ENCODE measurements around the gene GRID1. TPM values are rescaled to one million over a fixed set of nuclear protein-coding genes. Genes with fewer than 3 reads are reported as not detected.

Gene GRID1
- total RNA-seq, 4 donors from 2014 or later: 0.40 to 1.9 (median 1.00) TPM

GRCh38 chr10:86149257-86149656, 217.3 kb downstream of the GRID1 start:
- Histone ChIP-seq H3K9me3 (no peaks in the 10 kb centered on the region), H3K27me3 (no peaks in the 10 kb centered on the region), H3K4me1 (no peaks in the 10 kb centered on the region), H3K4me3 (no peak overlapping the region), H3K36me3 (no peaks in the 10 kb centered on the region), H3K27ac (no peak overlapping the region)
- intact Hi-C loops (cut with DNase I; ENCODE audit: low total_unique reads): no loop called here
- TF ChIP-seq POLR2A (IDR thresholded peaks at IDR 0.05) (no peak), CTCF (IDR thresholded peaks at IDR 0.05) (no peak)
- WGBS, 2 donors (ENCODE audit: low coverage in 1 of 2): 65 to 73% methylated on average over 3 to 7 of the region's 7 CpGs
- DNase-seq: no peak
- in situ Hi-C loops (cut with MboI; ENCODE audit: low pct_ligation_motif_present in 1 of 4, low pct_unique_long_range_greater_than_20kb in 1 of 4, low sequenced_read_pairs in 3 of 4): no loop called here

- no peak overlapping the region for H3K27ac ChIP-seq
- no peak for DNase-seq
- in situ Hi-C loops (cut with MboI; ENCODE audit: low pct_ligation_motif_present in 1 of 4, low pct_unique_long_range_greater_than_20kb in 1 of 4, low sequenced_read_pairs in 3 of 4) (no loop called here), intact Hi-C loops (cut with DNase I; ENCODE audit: low total_unique reads) (no loop called here)
- no peaks in the 10 kb centered on the region for H3K36me3 ChIP-seq
- TF ChIP-seq EP300 (IDR thresholded peaks at IDR 0.05; ENCODE audit: low read depth) (no peak), CTCF (IDR thresholded peaks at IDR 0.05) (no peak), POLR2A (IDR thresholded peaks at IDR 0.05) (no peak)
- no peaks in the 10 kb centered on the region for H3K9me3 ChIP-seq
- no peak overlapping the region for H3K4me3 ChIP-seq
- no peaks in the 10 kb centered on the region for H3K27me3 ChIP-seq
- WGBS, 2 donors (ENCODE audit: low coverage in 1 of 2): 46 to 64% methylated on average over 2 of the region's 2 CpGs
- no peaks in the 10 kb centered on the region for H3K4me1 ChIP-seq
Measured at GRCh38 chr10:86148117-86148516, 218.5 kb downstream of the GRID1 start.

- intact Hi-C loops (cut with DNase I; ENCODE audit: low total_unique reads): no loop called here
Measured at GRCh38 chr10:86144301-86144700, 222.3 kb downstream of the GRID1 start.

GRCh38 chr10:86141896-86142295, 224.7 kb downstream of the GRID1 start:
- Histone ChIP-seq H3K4me3 (no peak overlapping the region), H3K4me1 (no peaks in the 10 kb centered on the region), H3K27ac (no peak overlapping the region), H3K36me3 (no peaks in the 10 kb centered on the region), H3K27me3 (no peaks in the 10 kb centered on the region), H3K9me3 (no peaks in the 10 kb centered on the region)
- intact Hi-C loops (cut with DNase I; ENCODE audit: low total_unique reads) (no loop called here), in situ Hi-C loops (cut with MboI; ENCODE audit: low pct_ligation_motif_present in 1 of 4, low pct_unique_long_range_greater_than_20kb in 1 of 4, low sequenced_read_pairs in 3 of 4) (no loop called here)
- 68 to 80% methylated on average over 2 to 5 of the region's 5 CpGs for WGBS, 2 donors (ENCODE audit: low coverage in 1 of 2)
- TF ChIP-seq POLR2A (IDR thresholded peaks at IDR 0.05) (no peak), CTCF (IDR thresholded peaks at IDR 0.05) (no peak), POLR2AphosphoS5 (IDR thresholded peaks at IDR 0.05) (no peak), EP300 (IDR thresholded peaks at IDR 0.05; ENCODE audit: low read depth) (no peak)
- DNase-seq: no peak

More at GRCh38 chr10:86144301-86144700, 222.3 kb downstream of the GRID1 start:
- Histone ChIP-seq H3K4me1 (no peaks in the 10 kb centered on the region), H3K4me3 (no peak overlapping the region), H3K9me3 (no peaks in the 10 kb centered on the region), H3K36me3 (no peaks in the 10 kb centered on the region), H3K27me3 (no peaks in the 10 kb centered on the region), H3K27ac (no peak overlapping the region)
- TF ChIP-seq POLR2AphosphoS5 (IDR thresholded peaks at IDR 0.05): no peak
- no peak for TF ChIP-seq POLR2A (IDR thresholded peaks at IDR 0.05)
- no peak for TF ChIP-seq EP300 (IDR thresholded peaks at IDR 0.05; ENCODE audit: low read depth)
- TF ChIP-seq CTCF (IDR thresholded peaks at IDR 0.05): no peak
- WGBS, 2 donors (ENCODE audit: low coverage in 1 of 2): 78% methylated on average over 8 of the region's 8 CpGs; no CpG with 5 or more reads in 1 of the 2 donors
- in situ Hi-C loops (cut with MboI; ENCODE audit: low pct_ligation_motif_present in 1 of 4, low pct_unique_long_range_greater_than_20kb in 1 of 4, low sequenced_read_pairs in 3 of 4): no loop called here
- DNase-seq: no peak
